ENCODE measurements around the gene KRTAP10-6. TPM values are rescaled to one million over a fixed set of nuclear protein-coding genes. Genes with fewer than 3 reads are reported as not detected.
"Not testable (repeated sequence)": the region's sequence is repeated elsewhere in the genome, so short reads cannot be mapped to it uniquely, and the experiment has no call there.

Gene KRTAP10-6
- total RNA-seq, 1 donor from 2014 or later: not detected

GRCh38 chr21:44617071-44617501 is 24.8 kb upstream of the KRTAP10-6 start:
- no peak for DNase-seq (ENCODE audit: low spot score)

GRCh38 chr21:44616591-44616926 is 24.3 kb upstream of the KRTAP10-6 start:
- DNase-seq (ENCODE audit: low spot score): no peak

DNA sequence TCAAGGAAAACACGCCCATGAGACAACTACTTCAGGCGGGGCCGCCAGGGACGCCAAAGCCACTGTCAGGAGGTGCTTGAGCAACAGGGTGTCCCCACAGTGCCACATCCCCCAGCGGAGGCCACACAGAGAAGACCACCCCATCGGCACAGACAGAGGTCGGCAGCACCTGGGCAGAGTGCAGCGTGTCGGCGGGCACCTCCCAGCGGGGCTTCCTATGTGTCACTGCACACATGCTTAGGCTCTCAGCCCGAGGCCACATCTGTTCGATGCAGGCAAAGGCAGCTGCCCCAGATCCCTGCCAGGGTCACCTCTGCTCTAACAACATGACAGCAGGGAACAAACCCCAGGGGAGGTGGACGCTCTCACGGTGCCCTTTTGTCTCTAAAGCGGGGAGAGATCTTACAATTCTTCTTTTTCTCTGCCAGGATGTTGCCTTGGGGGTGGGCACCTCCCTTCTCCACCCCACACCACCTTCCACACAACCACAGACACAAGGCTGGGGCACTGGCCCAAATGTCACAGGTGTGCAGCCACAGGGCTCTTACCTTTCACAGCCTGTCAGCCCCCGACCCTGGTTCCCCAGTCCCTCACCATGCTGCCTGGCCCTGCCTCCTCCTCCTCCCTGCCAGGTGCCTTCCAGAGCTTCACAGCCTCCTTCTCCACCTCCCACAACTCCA is 23.7 kb upstream of the KRTAP10-6 start:
- no peak for DNase-seq (ENCODE audit: low spot score)

GRCh38 chr21:44615466-44615865 is 23.2 kb upstream of the KRTAP10-6 start:
- DNase-seq (ENCODE audit: low spot score): no peak

- no peak for DNase-seq (ENCODE audit: low spot score)
Observed at GRCh38 chr21:44614961-44615391, 22.7 kb upstream of the KRTAP10-6 start.

DNA sequence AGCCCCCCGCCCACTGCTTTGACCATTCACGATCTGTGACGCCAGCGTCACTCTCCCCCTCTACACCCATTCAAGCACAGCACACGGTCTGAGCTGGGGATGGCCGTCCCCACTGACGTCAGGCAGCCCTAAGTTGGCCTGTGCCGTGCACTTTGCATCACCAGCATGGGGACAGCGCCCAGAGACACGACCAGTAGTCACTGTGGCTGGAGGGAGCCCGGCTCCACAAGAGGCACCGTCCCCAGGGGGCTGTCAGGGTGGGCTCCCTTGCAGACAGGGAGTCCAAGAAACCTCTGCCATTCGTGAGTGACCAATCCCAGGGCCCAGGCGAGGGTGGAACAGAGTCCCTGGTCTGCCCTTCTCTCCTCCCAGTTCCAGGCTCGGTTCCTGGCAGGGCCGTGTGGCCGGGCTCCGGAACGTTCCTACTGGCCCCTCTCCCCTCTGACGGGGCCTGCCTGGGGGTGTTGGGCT is 21.9 kb upstream of the KRTAP10-6 start:
- no peak for DNase-seq (ENCODE audit: low spot score)

- DNase-seq (ENCODE audit: low spot score): no peak
Observed at GRCh38 chr21:44613386-44614155, 21.3 kb upstream of the KRTAP10-6 start.

DNA sequence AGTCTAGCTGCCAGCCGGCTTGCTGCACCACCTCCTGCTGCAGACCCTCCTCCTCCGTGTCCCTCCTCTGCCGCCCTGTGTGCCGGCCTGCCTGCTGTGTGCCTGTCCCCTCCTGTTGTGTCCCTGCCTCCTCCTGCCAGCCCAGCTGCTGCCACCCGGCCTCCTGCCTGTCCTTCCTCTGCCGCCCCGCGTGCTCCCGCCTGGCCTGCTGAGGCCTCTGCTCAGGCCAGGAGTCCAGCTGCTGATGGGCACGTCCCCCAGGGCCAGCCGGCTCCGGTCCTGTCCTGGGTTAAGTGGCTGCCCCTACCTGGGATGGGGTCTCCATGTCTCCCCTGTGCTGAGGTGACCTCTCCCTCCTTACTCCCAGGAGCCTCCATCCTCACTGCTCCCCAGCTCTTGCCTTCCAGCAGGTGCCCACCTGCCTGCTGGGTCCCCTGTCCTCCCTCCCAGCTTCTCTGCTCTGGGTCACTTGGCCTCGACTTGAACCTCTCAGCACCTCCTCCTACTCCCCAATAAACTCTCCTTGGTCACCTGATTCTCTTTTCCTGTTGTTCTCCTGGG is 20.4 kb upstream of the KRTAP10-6 start:
- no peak for DNase-seq (ENCODE audit: low spot score)

- DNase-seq (ENCODE audit: low spot score): no peak
Observed at GRCh38 chr21:44612029-44612486, 19.8 kb upstream of the KRTAP10-6 start, which contains the start of gene KRTAP10-8. KRTAP10-8 (plus strand) TSS chr21:44612079; CDS start chr21:44612101, 22 bp downstream.

DNA sequence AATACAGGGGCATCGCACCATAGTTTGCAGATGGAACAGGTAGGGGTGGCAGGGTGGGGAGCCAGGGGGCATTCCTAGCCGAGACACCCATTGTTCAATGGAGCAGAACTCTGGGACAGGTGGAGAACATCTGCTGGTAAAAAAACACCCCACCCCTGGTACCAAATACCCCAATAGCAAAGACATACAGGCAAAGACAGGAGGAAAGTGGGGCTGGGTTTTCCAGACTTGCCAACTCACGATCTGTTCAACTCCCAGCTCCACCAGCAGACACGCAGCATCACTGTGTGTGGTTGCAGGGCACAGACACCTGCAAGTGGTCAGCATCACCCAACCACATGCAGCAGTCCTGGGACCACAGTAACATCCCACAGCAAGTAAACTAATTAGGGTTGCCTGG is 19.2 kb upstream of the KRTAP10-6 start:
- DNase-seq (ENCODE audit: low spot score): no peak

DNA sequence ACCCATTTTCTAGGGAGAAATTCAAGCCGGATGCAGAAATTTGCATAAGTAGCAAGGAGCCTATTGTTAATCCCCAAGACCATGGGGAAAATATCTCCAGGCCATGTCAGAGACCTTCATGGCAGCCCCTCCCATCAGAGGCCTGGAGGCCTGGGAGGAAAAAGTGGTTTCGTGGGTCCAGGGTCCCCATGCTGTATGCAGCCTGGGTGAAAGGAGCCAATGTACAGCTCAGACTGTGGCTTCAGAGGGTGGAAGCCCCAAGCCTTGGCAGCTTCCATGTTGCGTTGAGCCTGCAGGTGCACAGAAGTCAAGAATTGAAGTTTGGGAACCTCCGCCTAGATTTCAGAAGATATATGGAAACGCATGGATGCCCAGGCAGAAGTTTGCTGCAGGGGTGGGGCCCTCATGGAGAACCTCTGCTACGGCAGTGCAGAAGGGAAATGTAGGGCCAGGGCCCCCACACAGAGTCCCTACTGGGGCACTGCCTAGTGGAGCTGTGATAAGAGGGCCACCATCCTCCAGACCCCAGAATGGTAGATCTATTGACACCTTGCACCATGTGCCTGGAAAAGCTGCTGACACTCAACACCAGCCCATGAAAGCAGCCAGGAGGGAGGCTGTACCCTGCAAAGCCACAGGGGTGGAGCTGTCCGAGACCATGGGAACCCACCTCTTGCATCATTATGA is 18.0 kb upstream of the KRTAP10-6 start:
- DNase-seq (ENCODE audit: low spot score): not testable (repeated sequence)

- DNase-seq (ENCODE audit: low spot score): no peak
Observed at GRCh38 chr21:44609193-44609592, 16.9 kb upstream of the KRTAP10-6 start.

- DNase-seq (ENCODE audit: low spot score): no peak
Observed at GRCh38 chr21:44606495-44606894, 14.2 kb upstream of the KRTAP10-6 start.

- DNase-seq (ENCODE audit: low spot score): no peak
Observed at GRCh38 chr21:44603911-44604310, 11.6 kb upstream of the KRTAP10-6 start.

DNA sequence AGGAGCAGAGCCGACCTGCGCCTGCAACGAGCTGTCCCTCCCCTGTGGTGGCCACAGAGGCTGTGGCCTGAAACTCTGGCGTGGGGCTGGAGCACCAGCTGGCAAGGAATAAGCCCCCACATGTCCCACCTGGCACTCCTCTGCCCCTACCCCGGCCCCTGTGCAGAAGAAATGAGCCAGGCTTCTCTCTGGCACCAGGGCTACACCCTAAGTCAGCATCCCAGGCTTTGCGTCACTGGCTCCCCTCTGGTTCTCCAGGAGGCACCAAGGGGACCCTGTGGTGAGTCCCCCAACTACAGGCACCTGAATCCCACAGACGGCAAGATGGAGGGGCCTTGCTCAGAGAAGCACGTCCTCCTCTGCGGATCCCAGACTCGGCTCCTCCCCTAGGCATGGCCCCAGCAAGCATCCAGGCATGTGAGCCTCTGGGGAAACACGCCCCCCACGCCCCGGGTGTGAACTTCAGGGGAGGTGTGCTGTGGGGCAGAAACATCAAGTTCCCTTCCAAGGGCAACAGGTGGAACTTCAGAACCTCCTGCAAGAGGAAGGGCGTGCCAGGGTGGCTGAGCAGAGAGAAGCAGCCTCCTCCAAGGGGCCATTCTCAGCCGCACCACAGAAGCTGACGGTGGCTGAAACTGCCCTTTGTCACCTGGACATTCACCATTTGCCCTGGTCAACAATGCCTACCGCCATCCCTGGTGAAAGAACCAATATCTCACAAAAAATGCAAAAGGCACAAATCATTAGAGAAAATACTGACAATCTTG is 11.0 kb upstream of the KRTAP10-6 start:
- DNase-seq (ENCODE audit: low spot score): no peak

DNA sequence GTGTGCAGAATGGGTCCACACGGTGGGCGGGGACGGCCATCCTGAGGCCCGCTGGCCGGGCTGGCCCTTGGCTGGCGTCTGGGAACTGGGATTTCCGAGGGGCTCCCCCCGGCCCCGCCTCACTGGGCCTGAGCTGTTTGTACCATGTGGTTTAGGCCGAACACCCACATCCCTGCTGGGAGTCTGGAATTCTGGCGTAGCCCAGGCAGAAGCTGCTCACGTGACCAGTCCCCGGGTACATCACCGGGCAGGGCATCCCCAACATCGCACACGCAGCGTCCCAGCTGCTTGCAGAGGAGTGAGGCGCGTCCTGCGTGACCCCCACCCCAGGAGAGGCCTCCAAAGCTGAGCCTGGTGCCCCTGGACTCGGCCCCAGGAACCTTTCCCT is 10.2 kb upstream of the KRTAP10-6 start:
- DNase-seq (ENCODE audit: low spot score): no peak

DNA sequence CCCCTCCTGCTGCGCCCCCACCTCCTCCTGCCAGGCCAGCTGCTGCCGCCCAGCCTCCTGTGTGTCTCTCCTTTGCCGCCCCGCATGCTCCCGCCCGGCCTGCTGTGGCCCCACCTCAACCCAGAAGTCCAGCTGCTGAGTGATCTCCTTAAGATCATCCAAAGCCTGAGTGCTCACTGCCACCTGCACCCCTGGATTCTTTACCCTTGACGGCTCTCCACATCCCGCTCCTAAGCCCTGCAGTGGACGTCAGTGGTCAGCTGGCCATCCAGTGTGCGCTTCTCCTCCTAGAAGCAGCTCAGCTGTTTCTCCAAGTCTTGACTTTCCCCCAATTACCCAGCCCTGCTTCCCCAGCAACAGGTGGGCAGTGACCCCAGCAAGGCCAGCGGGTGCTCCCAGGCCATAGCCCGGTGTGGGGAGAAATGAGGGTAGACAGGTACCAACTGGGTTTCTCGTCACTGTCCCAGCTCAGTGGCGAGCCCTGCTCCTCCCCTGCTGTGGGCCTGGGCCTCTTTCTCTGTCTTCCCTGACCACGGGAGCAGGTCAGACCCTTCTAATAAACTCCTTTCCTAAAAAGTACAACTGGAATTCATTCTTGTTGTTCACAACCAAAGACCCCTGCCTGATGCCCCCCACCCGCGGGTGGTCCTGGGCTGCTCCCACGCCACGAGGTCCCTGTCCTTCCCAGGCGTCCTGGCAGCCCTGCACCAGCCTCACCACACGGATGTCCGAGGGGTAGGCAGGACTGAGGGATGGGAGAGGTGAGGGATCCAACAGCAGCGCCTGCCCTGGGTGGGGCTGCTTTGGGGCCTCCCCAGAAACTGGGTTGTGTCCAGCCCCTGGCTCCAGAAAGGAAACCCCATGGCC is 9.5 kb upstream of the KRTAP10-6 start:
- no peak for DNase-seq (ENCODE audit: low spot score)

DNA sequence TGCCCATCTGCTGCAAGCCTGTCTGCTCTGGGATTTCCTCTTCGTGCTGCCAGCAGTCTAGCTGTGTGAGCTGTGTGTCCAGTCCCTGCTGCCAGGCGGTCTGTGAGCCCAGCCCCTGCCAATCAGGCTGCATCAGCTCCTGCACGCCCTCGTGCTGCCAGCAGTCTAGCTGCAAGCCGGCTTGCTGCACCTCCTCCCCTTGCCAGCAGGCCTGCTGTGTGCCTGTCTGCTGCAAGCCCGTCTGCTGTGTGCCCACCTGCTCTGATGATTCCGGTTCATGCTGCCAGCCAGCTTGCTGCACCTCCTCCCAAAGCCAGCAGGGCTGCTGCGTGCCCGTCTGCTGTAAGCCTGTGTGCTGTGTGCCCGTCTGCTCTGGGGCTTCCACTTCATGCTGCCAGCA is 8.8 kb upstream of the KRTAP10-6 start:
- not testable (repeated sequence) for DNase-seq (ENCODE audit: low spot score)

GRCh38 chr21:44600118-44600978 is 8.0 kb upstream of the KRTAP10-6 start, which contains the start of gene KRTAP10-7:
KRTAP10-7 (plus strand) TSS chr21:44600597; CDS start chr21:44600622, 25 bp downstream.
- not testable (repeated sequence) for DNase-seq (ENCODE audit: low spot score)

Measured in mucosa of gallbladder (tissue), 1 donor.